CD8-positive, alpha-beta memory T cell (primary cell): ENCODE measurements around the gene HTR2A. TPM values are rescaled to one million over a fixed set of nuclear protein-coding genes. Genes with fewer than 3 reads are reported as not detected.
A peak's percentile ranks its signal among the peaks of the same experiment; 100 is the strongest.

Source experiments
- CTCF ChIA-PET: fragments of 350-600 bp; sonication (Branson Sonifier 250); formaldehyde crosslinking; loops from one replicate; lab custom pipeline; 2021; ENCODE audit warnings: antibody characterized with exemption; lab: Charles Lee
- POLR2A ChIA-PET: fragments of 350-600 bp; sonication (Branson Sonifier 250); formaldehyde crosslinking; loops from one replicate; lab custom pipeline; 2021; ENCODE audit warnings: antibody characterized with exemption; lab: Charles Lee
- DNase-seq, 5 donors: peaks; one replicate each; pipeline versions ENCODE4 v3.0.0 to v3.0.0-alpha.2; 2020 to 2022; ENCODE audit warnings: mixed read lengths in 1 of 5
- H3K27ac ChIP-seq: one replicate; pipeline ENCODE4 v1.7.0; 2013; ENCODE audit warnings: low read depth, mild to moderate bottlenecking, low read length, moderate library complexity
- H3K27me3 ChIP-seq: 2 replicates; pipeline ENCODE4 v1.7.0; 2013; ENCODE audit warnings: low read length, mild to moderate bottlenecking; ENCODE audit not compliant: insufficient read depth, poor library complexity, severe bottlenecking
- H3K36me3 ChIP-seq: 2 replicates; pipeline ENCODE4 v1.7.0; 2013; ENCODE audit warnings: mild to moderate bottlenecking, low read length, moderate library complexity; ENCODE audit not compliant: insufficient read depth
- H3K4me1 ChIP-seq: 2 replicates; pipeline ENCODE4 v1.7.0; 2013; ENCODE audit warnings: mild to moderate bottlenecking, low read length, moderate library complexity; ENCODE audit not compliant: insufficient read depth
- H3K4me3 ChIP-seq: 2 replicates; pipeline ENCODE4 v1.7.0; 2013; ENCODE audit warnings: mild to moderate bottlenecking, low read length
- H3K9me3 ChIP-seq: 2 replicates; pipeline ENCODE4 v1.7.0; 2013; ENCODE audit warnings: mild to moderate bottlenecking, low read length
- H3K27ac Mint-ChIP-seq, 8 donors: one replicate each; pipeline ENCODE4 v1.8.0; 2020 to 2021; ENCODE audit warnings: mixed read lengths in 8 of 8, mild to moderate bottlenecking in 6 of 8, inconsistent platforms in 3 of 8, moderate library complexity in 3 of 8
- H3K27me3 Mint-ChIP-seq, 2 donors: one replicate each; pipeline ENCODE4 v1.8.0; 2020 to 2021; ENCODE audit warnings: mixed read lengths in 2 of 2, mild to moderate bottlenecking in 1 of 2, moderate library complexity in 1 of 2
- H3K36me3 Mint-ChIP-seq, 3 donors: one replicate each; pipeline ENCODE4 v1.8.0; 2020 to 2021; ENCODE audit warnings: mixed read lengths in 3 of 3, inconsistent platforms in 1 of 3, mild to moderate bottlenecking in 1 of 3
- H3K4me1 Mint-ChIP-seq, 3 donors: one replicate each; pipeline ENCODE4 v1.8.0; 2020 to 2021; ENCODE audit warnings: mixed read lengths in 3 of 3, inconsistent platforms in 1 of 3, mild to moderate bottlenecking in 1 of 3
- H3K4me3 Mint-ChIP-seq, 7 donors: one replicate each; pipeline ENCODE4 v1.8.0; 2020 to 2021; ENCODE audit warnings: mixed read lengths in 7 of 7, mild to moderate bottlenecking in 6 of 7, moderate library complexity in 4 of 7, inconsistent platforms in 2 of 7
- H3K9me3 Mint-ChIP-seq, 5 donors: one replicate each; pipeline ENCODE4 v1.8.0; 2020 to 2022; ENCODE audit warnings: mixed read lengths in 5 of 5, mild to moderate bottlenecking in 3 of 5, moderate library complexity in 2 of 5, inconsistent platforms in 1 of 5
- polyA plus RNA-seq: library from polyadenylated mRNA; unstranded; fragments of 300-500 nt; fragmentation: Illumina TruSeq; gene quantifications from one replicate; pipeline ENCODE4 v1.2.3, GENCODE V29; 2021
- total RNA-seq, 2 experiments: library from RNA; stranded (reverse); gene quantifications; one replicate each; pipeline ENCODE4 v1.2.3, GENCODE V29; 2021

The HTR2A gene
- total and polyA plus RNA-seq, 3 experiments from 2014 or later: not detected

- no peak overlapping the region for H3K27ac ChIP-seq
- no peak overlapping the region for H3K4me3 ChIP-seq
- Mint-ChIP-seq H3K9me3 (peaks cover 0 to 2% (median 0%) of the 10 kb centered on the region in 5 donors), H3K27ac (no peak overlapping the region), H3K4me1 (no peaks in the 10 kb centered on the region), H3K36me3 (no peaks in the 10 kb centered on the region), H3K27me3 (peaks cover 5 to 37% of the 10 kb centered on the region in 2 donors), H3K4me3 (no peak overlapping the region)
- CTCF ChIA-PET: interaction anchor here (1.9 kb wide), 1 partner anchor 15 kb away, joined by 4 read pairs; no protein-coding TSS in a partner anchor
- no peaks in the 10 kb centered on the region for H3K27me3 ChIP-seq
- H3K4me1 ChIP-seq: no peaks in the 10 kb centered on the region
- H3K36me3 ChIP-seq: no peaks in the 10 kb centered on the region
- POLR2A ChIA-PET: no interaction called here
- DNase-seq: no peak
- H3K9me3 ChIP-seq: no peaks in the 10 kb centered on the region
These were observed 11.6 kb upstream of the HTR2A start for GRCh38 chr13:46908501-46908900.

DNA sequence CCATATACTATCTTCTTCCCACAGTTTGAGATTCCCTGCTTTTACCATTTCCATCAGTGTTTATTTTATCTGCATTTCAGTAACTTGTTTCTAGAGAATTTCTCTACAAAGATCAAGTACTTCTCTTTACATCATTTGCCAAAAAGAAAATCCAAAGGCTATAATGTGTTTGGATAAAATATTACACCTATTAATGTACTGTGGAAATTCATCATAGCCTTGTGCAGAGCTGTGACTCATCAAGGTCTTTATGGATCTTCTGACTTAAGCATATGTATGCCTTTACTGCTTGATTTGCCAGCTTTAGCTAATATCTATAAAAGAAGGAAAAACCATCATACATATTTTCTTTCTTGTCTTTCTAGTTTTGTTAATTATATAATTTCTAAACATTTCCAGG, 9.6 kb upstream of the HTR2A start:
- Mint-ChIP-seq H3K36me3 (no peaks in the 10 kb centered on the region), H3K4me3 (no peak overlapping the region), H3K27me3 (peaks cover 1 to 42% of the 10 kb centered on the region in 2 donors), H3K9me3 (no peaks in the 10 kb centered on the region), H3K4me1 (no peaks in the 10 kb centered on the region), H3K27ac (no peak overlapping the region)
- Histone ChIP-seq H3K27me3 (no peaks in the 10 kb centered on the region), H3K27ac (no peak overlapping the region), H3K4me3 (no peak overlapping the region), H3K36me3 (no peaks in the 10 kb centered on the region), H3K9me3 (no peaks in the 10 kb centered on the region), H3K4me1 (no peaks in the 10 kb centered on the region)
- CTCF ChIA-PET: interaction anchor here (1.2 kb wide), 1 partner anchor 13 kb away, joined by 3 read pairs; no protein-coding TSS in a partner anchor
- no peak for DNase-seq
- POLR2A ChIA-PET: no interaction called here

DNA sequence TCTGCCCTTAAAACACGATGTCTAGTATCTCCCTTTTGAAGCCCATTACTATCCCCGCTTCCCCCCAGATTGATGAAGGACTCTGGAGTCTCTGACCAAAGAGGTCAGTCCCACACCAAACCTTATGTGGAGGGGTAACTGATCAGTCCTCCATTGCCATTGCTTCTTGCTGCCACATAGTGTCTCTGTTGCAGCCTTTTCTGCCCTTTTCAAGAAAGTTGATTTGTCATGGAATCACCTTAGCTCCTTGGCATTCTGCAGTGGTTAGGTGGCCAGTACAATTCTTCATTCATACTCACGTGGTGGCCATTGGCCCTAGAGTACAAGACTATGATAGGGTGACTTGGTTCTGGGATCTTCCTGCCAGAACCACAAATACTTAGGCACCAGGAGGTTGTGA, 8.4 kb upstream of the HTR2A start:
- DNase-seq: no peak
- ChIA-PET CTCF (no interaction called here), POLR2A (no interaction called here)
- H3K4me3 Mint-ChIP-seq: no peak overlapping the region
- no peaks in the 10 kb centered on the region for H3K36me3 ChIP-seq
- no peaks in the 10 kb centered on the region for H3K9me3 Mint-ChIP-seq
- no peaks in the 10 kb centered on the region for H3K4me1 ChIP-seq
- H3K4me1 Mint-ChIP-seq: no peaks in the 10 kb centered on the region
- H3K27ac Mint-ChIP-seq: no peak overlapping the region
- no peaks in the 10 kb centered on the region for H3K27me3 ChIP-seq
- H3K36me3 Mint-ChIP-seq: no peaks in the 10 kb centered on the region
- no peaks in the 10 kb centered on the region for H3K9me3 ChIP-seq
- H3K27me3 Mint-ChIP-seq: peaks cover 1 to 32% of the 10 kb centered on the region in 2 donors
- no peak overlapping the region for H3K4me3 ChIP-seq
- no peak overlapping the region for H3K27ac ChIP-seq

DNA sequence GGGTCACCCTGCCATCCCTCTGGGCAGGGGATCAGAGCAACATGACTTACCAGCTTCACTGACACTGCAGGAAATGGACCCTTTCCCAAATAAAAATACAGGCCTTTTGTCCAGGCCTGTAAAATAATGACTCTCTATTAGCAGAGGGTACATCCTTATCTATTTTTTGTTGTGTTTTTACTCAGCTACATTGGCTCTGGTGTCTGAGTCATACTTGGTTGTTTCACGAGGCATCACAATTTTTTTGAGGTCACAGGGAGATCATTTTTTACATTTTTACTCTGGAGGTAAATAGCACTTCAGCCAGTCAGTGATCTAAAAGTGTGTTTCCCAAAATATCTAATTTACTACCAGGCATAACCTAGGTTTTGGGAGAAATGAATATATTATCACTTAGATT, 6.9 kb upstream of the HTR2A start:
- Mint-ChIP-seq H3K4me3 (no peak overlapping the region), H3K9me3 (no peaks in the 10 kb centered on the region), H3K4me1 (no peaks in the 10 kb centered on the region), H3K27me3 (peaks cover 1 to 29% of the 10 kb centered on the region in 2 donors), H3K36me3 (no peaks in the 10 kb centered on the region), H3K27ac (no peak overlapping the region)
- POLR2A ChIA-PET: no interaction called here
- CTCF ChIA-PET: no interaction called here
- H3K36me3 ChIP-seq: no peaks in the 10 kb centered on the region
- no peak overlapping the region for H3K4me3 ChIP-seq
- no peak overlapping the region for H3K27ac ChIP-seq
- H3K9me3 ChIP-seq: no peaks in the 10 kb centered on the region
- H3K4me1 ChIP-seq: no peaks in the 10 kb centered on the region
- H3K27me3 ChIP-seq: no peaks in the 10 kb centered on the region
- no peak for DNase-seq

GRCh38 chr13:46901721-46902120, 4.9 kb upstream of the HTR2A start:
- DNase-seq: no peak
- H3K4me1 Mint-ChIP-seq: peaks cover 2 to 9% (median 4%) of the 10 kb centered on the region in 3 donors
- Histone ChIP-seq H3K36me3 (no peaks in the 10 kb centered on the region), H3K4me1 (no peaks in the 10 kb centered on the region), H3K27me3 (no peaks in the 10 kb centered on the region), H3K27ac (no peak overlapping the region), H3K9me3 (no peaks in the 10 kb centered on the region), H3K4me3 (no peak overlapping the region)
- H3K27me3 Mint-ChIP-seq: peaks cover 1 to 30% of the 10 kb centered on the region in 2 donors
- POLR2A ChIA-PET: no interaction called here
- H3K4me3 Mint-ChIP-seq: no peak overlapping the region
- CTCF ChIA-PET: interaction anchor here (1.2 kb wide), 1 partner anchor 9 kb away, joined by 4 read pairs; no protein-coding TSS in a partner anchor
- H3K27ac Mint-ChIP-seq: no peak overlapping the region
- no peaks in the 10 kb centered on the region for H3K9me3 Mint-ChIP-seq
- no peaks in the 10 kb centered on the region for H3K36me3 Mint-ChIP-seq

DNA sequence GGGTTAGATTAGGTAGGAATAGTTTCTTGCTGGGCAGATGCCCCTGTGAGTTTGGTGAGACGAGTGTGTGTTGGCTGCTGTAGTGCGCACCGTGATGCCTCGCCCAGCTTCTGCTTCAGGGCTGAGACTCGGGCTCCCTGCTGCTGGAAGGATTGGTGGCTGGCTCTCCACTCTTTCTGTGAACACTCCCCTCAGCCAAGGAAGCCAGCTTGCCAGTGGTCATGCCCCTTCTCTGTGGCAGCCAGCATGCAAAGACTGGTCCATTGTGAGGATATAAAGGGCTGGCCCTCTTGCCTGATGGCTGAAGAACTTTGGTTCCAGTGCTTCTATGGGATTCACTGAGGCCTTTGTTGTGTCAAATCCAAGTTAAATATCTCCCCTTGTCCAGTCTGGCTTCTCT, 2.9 kb upstream of the HTR2A start:
- ChIA-PET CTCF (no interaction called here), POLR2A (no interaction called here)
- Mint-ChIP-seq H3K4me3 (no peak overlapping the region), H3K4me1 (peaks cover 4 to 14% (median 10%) of the 10 kb centered on the region in 3 donors), H3K27ac (no peak overlapping the region), H3K27me3 (peaks cover 1 to 47% of the 10 kb centered on the region in 2 donors), H3K36me3 (no peaks in the 10 kb centered on the region), H3K9me3 (no peaks in the 10 kb centered on the region)
- Histone ChIP-seq H3K36me3 (no peaks in the 10 kb centered on the region), H3K27ac (no peak overlapping the region), H3K4me3 (no peak overlapping the region), H3K9me3 (no peaks in the 10 kb centered on the region), H3K27me3 (peaks cover 3% of the 10 kb centered on the region), H3K4me1 (no peaks in the 10 kb centered on the region)
- no peak for DNase-seq

DNA sequence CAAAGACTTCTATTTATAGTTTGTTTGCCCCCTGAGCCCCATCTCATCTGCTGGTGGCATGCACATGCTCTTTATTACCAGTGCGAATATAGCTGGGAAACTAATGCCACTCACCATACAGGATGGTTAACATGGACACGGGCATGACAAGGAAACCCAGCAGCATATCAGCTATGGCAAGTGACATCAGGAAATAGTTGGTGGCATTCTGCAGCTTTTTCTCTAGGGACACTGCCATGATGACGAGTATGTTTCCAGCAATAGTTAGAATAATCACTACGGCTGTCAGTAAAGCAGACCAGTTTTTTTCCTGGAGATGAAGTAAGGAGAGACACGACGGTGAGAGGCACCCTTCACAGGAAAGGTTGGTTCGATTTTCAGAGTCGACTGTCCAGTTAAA, 1.5 kb downstream of the HTR2A start:
- Histone ChIP-seq H3K36me3 (no peaks in the 10 kb centered on the region), H3K27me3 (peaks cover 9% of the 10 kb centered on the region), H3K9me3 (no peaks in the 10 kb centered on the region), H3K4me3 (no peak overlapping the region), H3K27ac (no peak overlapping the region), H3K4me1 (no peaks in the 10 kb centered on the region)
- Mint-ChIP-seq H3K4me3 (no peak overlapping the region), H3K4me1 (peaks cover 14 to 28% (median 28%) of the 10 kb centered on the region in 3 donors), H3K36me3 (no peaks in the 10 kb centered on the region), H3K9me3 (no peaks in the 10 kb centered on the region), H3K27me3 (peaks cover 15 to 70% of the 10 kb centered on the region in 2 donors), H3K27ac (no peak overlapping the region)
- no peak for DNase-seq
- CTCF ChIA-PET: interaction anchor here (0.9 kb wide), 1 partner anchor 9 kb away, joined by 3 read pairs; no protein-coding TSS in a partner anchor
- POLR2A ChIA-PET: no interaction called here

DNA sequence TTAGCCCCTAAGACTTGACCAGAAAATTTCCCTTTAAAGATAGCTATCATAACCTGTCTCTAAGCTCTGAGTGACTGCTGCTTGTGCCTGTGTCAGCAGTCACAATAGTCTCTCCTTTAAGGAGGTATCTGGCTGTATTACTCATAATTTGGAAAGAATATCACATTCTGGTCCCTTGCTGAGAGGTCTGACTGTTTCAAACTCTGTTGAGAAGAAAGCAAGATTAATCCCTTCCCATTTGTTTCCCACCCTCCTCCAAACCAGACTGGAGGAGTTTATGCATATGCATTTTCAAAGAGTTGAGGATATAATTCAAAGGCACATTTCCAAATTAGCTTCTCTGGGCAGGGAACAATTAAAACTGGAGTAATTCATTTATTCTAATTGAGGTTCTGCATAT, 2.3 kb downstream of the HTR2A start:
- Mint-ChIP-seq H3K27me3 (peaks cover 19 to 68% of the 10 kb centered on the region in 2 donors), H3K4me3 (peak overlapping the region in 6 of 7 donors; percentile 38 to 73 (median 65)), H3K9me3 (no peaks in the 10 kb centered on the region), H3K27ac (peak overlapping the region in 1 of 8 donors; percentile 23), H3K36me3 (no peaks in the 10 kb centered on the region), H3K4me1 (peaks cover 14 to 28% (median 28%) of the 10 kb centered on the region in 3 donors)
- Histone ChIP-seq H3K4me1 (no peaks in the 10 kb centered on the region), H3K36me3 (no peaks in the 10 kb centered on the region), H3K27me3 (peaks cover 9% of the 10 kb centered on the region), H3K9me3 (no peaks in the 10 kb centered on the region), H3K4me3 (no peak overlapping the region), H3K27ac (no peak overlapping the region)
- POLR2A ChIA-PET: no interaction called here
- CTCF ChIA-PET: interaction anchor here (0.7 to 1.2 kb wide), 4 partner anchors 9 to 69 kb away, joined by 4 to 5 read pairs (median 4); no protein-coding TSS in a partner anchor
- no peak for DNase-seq
